Esophagus squamous epithelium (tissue), 5 donors: ENCODE measurements around the gene CDC42BPB. TPM values are rescaled to one million over a fixed set of nuclear protein-coding genes. Genes with fewer than 3 reads are reported as not detected.

ENCODE experiments used
- DNase-seq: peaks from one replicate; lab custom pipeline; 2025; lab: John Stamatoyannopoulos, UW
- H3K27ac ChIP-seq, 4 donors: fragments of 200-600 bp; sonication (generic); one replicate each; pipeline ENCODE4 v1.5.1; 2016 to 2019; ENCODE audit warnings: mild to moderate bottlenecking in 1 of 4
- H3K27me3 ChIP-seq, 4 donors: fragments of 200-600 bp; sonication (generic); 1 replicate in 3 of 4; 2 replicates in 1 of 4; pipeline versions ENCODE4 v1.5.1 to v1.6.0; 2017 to 2021; ENCODE audit warnings: antibody characterized with exemption in 1 of 4
- H3K36me3 ChIP-seq, 3 donors: fragments of 200-600 bp; sonication (generic); one replicate each; pipeline ENCODE4 v1.5.1; 2016 to 2019
- H3K4me1 ChIP-seq, 3 donors: fragments of 200-600 bp; sonication (generic); one replicate each; pipeline ENCODE4 v1.5.1; 2017 to 2019
- H3K4me3 ChIP-seq, 4 donors: fragments of 200-600 bp; sonication (generic); 1 replicate in 3 of 4; 2 replicates in 1 of 4; pipeline ENCODE4 v1.5.1; 2016 to 2019; ENCODE audit warnings: mild to moderate bottlenecking in 2 of 4, moderate library complexity in 1 of 4
- H3K9me3 ChIP-seq, 3 donors: fragments of 200-600 bp; sonication (generic); one replicate each; pipeline ENCODE4 v1.5.1; 2016 to 2019
- POLR2A ChIP-seq, 4 donors: fragments of 450-650 bp; IDR thresholded peaks; one replicate each; pipeline ENCODE4 v1.6.1; 2017; ENCODE audit warnings: antibody characterized with exemption in 4 of 4, mild to moderate bottlenecking in 4 of 4, moderate library complexity in 3 of 4
- whole genome bisulfite sequencing, 2 donors: methylation state at CpG; one replicate each; pipeline ENCODE4 v1.1.5; 2018; 5-methylcytosine and 5-hydroxymethylcytosine counted together
- intact Hi-C: fragments of 100-400 bp; cut with DNase I; formaldehyde crosslinking; loops from one replicate; pipeline ENCODE4 v1.15.0; 2022
- total RNA-seq, 4 donors: library from RNA; depleted of rRNA; stranded (reverse); fragments of >200 nt; gene quantifications; one replicate each; pipeline ENCODE4 v1.1.0, GENCODE V29; 2016
- TF ChIP-seq, protein P1 (sequence below), 6 experiments: fragments of 450-650 bp in 4 of 6; fragments of 200-600 bp in 2 of 6; sonication (generic) in 2 of 6; IDR thresholded peaks; one replicate each; pipeline ENCODE4 v1.5.1; 2016 to 2019; ENCODE audit warnings: antibody characterized with exemption in 6 of 6, mild to moderate bottlenecking in 4 of 6, moderate library complexity in 4 of 6
- donor health status: DM: yes; HTN: yes; CAD: no.

The CDC42BPB gene
- total RNA-seq, 4 donors from 2014 or later: 43.7 to 98.2 (median 81.2) TPM

DNA sequence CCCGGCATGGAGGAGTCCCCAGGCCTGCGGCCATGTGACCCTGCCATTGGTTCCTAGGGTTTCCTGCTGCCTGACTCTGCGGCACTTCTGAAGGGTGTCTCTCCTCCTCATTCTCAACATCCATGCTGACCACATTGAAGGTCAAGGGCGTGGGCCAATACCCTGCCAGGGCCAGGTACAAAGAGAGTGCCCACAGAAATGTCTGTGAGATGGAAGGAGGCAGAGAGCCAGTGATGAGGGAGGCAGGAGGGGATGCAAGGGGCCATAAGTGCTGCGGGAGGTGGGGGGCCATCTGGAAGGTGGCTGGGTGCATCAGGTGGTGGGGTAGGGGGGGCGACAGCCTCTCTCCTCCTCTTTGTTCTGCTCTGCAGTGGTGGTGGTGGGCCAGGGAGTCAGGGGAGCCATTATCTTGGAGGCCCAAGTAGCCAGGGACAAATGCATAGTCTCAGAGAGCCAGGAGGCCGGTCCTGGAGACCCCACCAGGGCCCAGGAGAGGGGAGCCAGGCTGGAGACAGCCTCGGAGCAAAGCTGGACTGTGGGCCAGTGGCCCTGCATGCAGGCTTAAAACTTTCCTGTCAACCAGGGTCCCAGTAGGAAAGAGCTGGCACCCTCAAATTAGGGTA is 13.0 kb upstream of the CDC42BPB start:
- Histone ChIP-seq H3K4me3 (no peak overlapping the region), H3K27me3 (no peaks in the 10 kb centered on the region), H3K9me3 (no peaks in the 10 kb centered on the region), H3K4me1 (peaks cover 58 to 85% (median 73%) of the 10 kb centered on the region in 3 donors), H3K27ac (peak overlapping the region in 2 of 4 donors; percentile 77 to 87), H3K36me3 (no peaks in the 10 kb centered on the region)
- DNase-seq: no peak
- intact Hi-C loops: no loop called here
- TF ChIP-seq POLR2A (IDR thresholded peaks at IDR 0.05): no peak
- TF ChIP-seq, protein P1, sequence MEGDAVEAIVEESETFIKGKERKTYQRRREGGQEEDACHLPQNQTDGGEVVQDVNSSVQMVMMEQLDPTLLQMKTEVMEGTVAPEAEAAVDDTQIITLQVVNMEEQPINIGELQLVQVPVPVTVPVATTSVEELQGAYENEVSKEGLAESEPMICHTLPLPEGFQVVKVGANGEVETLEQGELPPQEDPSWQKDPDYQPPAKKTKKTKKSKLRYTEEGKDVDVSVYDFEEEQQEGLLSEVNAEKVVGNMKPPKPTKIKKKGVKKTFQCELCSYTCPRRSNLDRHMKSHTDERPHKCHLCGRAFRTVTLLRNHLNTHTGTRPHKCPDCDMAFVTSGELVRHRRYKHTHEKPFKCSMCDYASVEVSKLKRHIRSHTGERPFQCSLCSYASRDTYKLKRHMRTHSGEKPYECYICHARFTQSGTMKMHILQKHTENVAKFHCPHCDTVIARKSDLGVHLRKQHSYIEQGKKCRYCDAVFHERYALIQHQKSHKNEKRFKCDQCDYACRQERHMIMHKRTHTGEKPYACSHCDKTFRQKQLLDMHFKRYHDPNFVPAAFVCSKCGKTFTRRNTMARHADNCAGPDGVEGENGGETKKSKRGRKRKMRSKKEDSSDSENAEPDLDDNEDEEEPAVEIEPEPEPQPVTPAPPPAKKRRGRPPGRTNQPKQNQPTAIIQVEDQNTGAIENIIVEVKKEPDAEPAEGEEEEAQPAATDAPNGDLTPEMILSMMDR (IDR thresholded peaks at IDR 0.05): no peak
- no CpG with 5 or more reads among the region's 8 CpGs for WGBS, 2 donors

DNA sequence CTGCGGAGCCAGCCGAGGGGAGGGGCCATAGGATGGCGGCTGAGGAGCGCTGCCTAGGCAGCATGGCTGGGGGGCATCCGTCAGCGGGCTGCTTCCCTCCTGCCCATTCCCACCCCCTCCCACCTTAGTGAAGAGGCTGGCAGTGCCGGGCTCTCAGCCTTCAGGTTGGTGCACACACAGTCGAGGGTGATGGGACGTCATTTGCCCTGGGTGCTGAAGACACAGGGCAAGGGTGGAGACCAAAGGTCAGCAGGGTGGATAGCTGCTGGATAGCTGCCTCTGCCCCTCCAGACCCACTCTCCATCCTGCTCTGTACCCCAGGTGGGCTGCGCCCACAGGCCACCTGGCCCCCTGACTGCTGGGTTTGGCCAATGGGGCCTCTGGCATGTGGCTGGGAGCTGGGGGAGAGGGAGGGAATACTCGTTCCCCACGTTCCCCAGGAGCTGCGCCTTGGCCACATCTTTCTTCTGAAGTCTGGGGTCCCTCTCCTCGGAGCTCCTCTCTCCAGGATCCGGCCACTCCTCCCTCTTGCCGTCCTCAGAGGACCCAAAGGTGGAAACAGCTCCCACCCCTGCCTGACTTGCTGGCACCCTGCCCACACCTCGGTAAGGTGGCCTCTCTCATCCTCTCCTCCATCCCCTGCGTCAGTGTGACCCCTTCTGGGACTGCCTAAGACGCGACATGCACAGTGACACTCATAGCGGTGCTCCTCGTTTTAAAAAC is 11.2 kb upstream of the CDC42BPB start:
- DNase-seq: no peak
- Histone ChIP-seq H3K4me3 (no peak overlapping the region), H3K9me3 (no peaks in the 10 kb centered on the region), H3K4me1 (peaks cover 44 to 76% (median 56%) of the 10 kb centered on the region in 3 donors), H3K27me3 (no peaks in the 10 kb centered on the region), H3K36me3 (no peaks in the 10 kb centered on the region), H3K27ac (peak overlapping the region; percentile 87 to 96 (median 93))
- intact Hi-C loops: no loop called here
- TF ChIP-seq, protein P1 (IDR thresholded peaks at IDR 0.05): no peak
- no peak for TF ChIP-seq POLR2A (IDR thresholded peaks at IDR 0.05)
- WGBS, 2 donors: 72 to 74% methylated on average over 9 to 20 of the region's 22 CpGs

DNA sequence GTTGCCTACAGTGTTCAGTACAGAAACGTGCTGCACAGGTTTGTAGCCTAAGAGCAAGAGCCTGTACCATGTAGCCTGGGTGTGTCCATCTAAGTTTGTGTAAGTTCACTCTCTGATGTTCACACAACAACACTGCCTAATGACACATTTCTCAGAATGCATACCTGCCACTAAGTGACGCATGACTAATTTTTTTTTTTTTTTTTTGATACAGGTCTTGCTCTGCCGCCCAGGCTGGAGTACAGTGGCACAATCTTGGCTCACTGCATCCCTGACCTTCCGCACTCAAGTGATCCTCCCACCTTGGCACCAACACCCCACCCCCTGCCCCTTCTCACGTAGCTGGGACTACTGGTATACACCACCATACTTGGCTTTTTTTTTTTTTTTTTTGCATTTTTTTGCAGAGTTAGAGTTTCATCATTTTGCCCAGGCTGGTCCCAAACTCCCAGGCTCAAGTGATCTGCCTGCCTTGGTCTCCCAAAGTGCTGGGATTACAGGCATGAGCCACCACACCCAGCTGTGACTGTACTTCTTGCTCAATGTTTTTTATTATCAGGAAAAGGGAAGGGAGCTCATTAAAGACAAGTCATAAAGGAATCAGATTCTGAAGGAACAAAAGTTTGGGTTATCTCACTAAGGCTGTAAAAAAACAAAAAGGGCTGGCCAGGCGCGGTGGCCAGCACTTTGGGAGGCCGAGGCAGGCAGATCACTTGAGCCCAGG is 10.0 kb upstream of the CDC42BPB start:
- TF ChIP-seq, protein P1 (IDR thresholded peaks at IDR 0.05): no peak
- TF ChIP-seq POLR2A (IDR thresholded peaks at IDR 0.05): no peak

DNA sequence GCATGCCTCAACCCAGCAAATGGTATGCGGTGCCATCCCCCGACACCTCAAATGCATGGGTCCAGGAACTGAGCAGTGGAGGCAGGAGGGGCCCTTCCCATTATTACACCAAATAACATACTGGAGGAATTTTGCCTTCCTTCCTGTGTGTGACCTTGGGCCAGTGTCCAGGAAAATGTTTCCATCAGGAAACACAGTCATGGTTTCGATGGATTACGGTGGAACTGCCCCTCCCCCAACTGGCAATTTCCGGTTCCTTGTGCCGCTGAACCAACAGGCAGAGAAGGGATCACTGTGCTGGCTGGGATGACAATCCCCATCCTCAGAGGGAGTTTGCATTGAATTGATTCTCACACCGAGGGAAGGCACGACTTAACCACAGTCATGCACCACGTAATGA is 9.1 kb upstream of the CDC42BPB start:
- WGBS, 2 donors: 62 to 89% methylated on average over 5 to 6 of the region's 9 CpGs
- peaks cover 27 to 59% (median 35%) of the 10 kb centered on the region in 3 donors for H3K4me1 ChIP-seq
- intact Hi-C loops: no loop called here
- no peaks in the 10 kb centered on the region for H3K27me3 ChIP-seq
- H3K9me3 ChIP-seq: no peaks in the 10 kb centered on the region
- no peaks in the 10 kb centered on the region for H3K36me3 ChIP-seq
- H3K4me3 ChIP-seq: no peak overlapping the region
- peak overlapping the region; percentile 80 to 96 (median 90) for H3K27ac ChIP-seq
- TF ChIP-seq, protein P1 (IDR thresholded peaks at IDR 0.05): no peak
- TF ChIP-seq POLR2A (IDR thresholded peaks at IDR 0.05): no peak
- no peak for DNase-seq

More for the DNA sequence above, 10.0 kb upstream of the CDC42BPB start:
- H3K4me3 ChIP-seq: no peak overlapping the region
- peak overlapping the region; percentile 87 to 96 (median 93) for H3K27ac ChIP-seq
- WGBS, 2 donors: 25 to 38% methylated on average over 5 to 8 of the region's 8 CpGs
- no peaks in the 10 kb centered on the region for H3K27me3 ChIP-seq
- H3K9me3 ChIP-seq: no peaks in the 10 kb centered on the region
- intact Hi-C loops: no loop called here
- no peaks in the 10 kb centered on the region for H3K36me3 ChIP-seq
- no peak for DNase-seq
- H3K4me1 ChIP-seq: peaks cover 37 to 65% (median 45%) of the 10 kb centered on the region in 3 donors
